ENCODE data around the gene TELO2. TPM values are rescaled to one million over a fixed set of nuclear protein-coding genes. Genes with fewer than 3 reads are reported as not detected.

Gene TELO2
- total and polyA plus RNA-seq, 11 donors: 11.8 to 29.6 (median 17.0) TPM

GRCh38 chr16:1486551-1487390 lies 6.4 kb upstream of the TELO2 start:
- Histone ChIP-seq H3K9me3 (no peaks in the 10 kb centered on the region), H3K27me3 (no peaks in the 10 kb centered on the region), H3K27ac (no peak overlapping the region), H3K36me3 (no peaks in the 10 kb centered on the region), H3K4me3 (no peak overlapping the region), H3K4me1 (peaks cover 0 to 6% (median 0%) of the 10 kb centered on the region in 12 donors)
- TF ChIP-seq POLR2A (IDR thresholded peaks at IDR 0.05) (no peak), CTCF (IDR thresholded peaks at IDR 0.05) (no peak)
- intact Hi-C loops (cut with DNase I): no loop called here
- DNase-seq: peak in 1 of 5 donors; percentile 42
- peak in 1 of 4 donors; percentile 13 for ATAC-seq
- 81 to 82% (median 82%) methylated on average over 24 to 33 of the region's 33 CpGs for WGBS, 4 donors

- H3K4me1 ChIP-seq: peaks cover 0 to 9% (median 2%) of the 10 kb centered on the region in 12 donors
- no peaks in the 10 kb centered on the region for H3K9me3 ChIP-seq
- ATAC-seq: peak in 1 of 4 donors; percentile 17
- WGBS, 4 donors: 86 to 91% (median 89%) methylated on average over 26 to 39 of the region's 39 CpGs
- intact Hi-C loops (cut with DNase I): no loop called here
- H3K27ac ChIP-seq: no peak overlapping the region
- TF ChIP-seq CTCF (IDR thresholded peaks at IDR 0.05) (no peak), POLR2A (IDR thresholded peaks at IDR 0.05) (no peak)
- H3K27me3 ChIP-seq: no peaks in the 10 kb centered on the region
- peak in 1 of 5 donors; percentile 53 for DNase-seq
- no peak overlapping the region for H3K4me3 ChIP-seq
- H3K36me3 ChIP-seq: no peaks in the 10 kb centered on the region
Observed at GRCh38 chr16:1487395-1488053, 5.6 kb upstream of the TELO2 start.

- no peak for TF ChIP-seq CTCF (IDR thresholded peaks at IDR 0.05)
- no peak for TF ChIP-seq POLR2A (IDR thresholded peaks at IDR 0.05)
- intact Hi-C loops (cut with DNase I): no loop called here
- Histone ChIP-seq H3K4me1 (peaks cover 0 to 13% (median 6%) of the 10 kb centered on the region in 12 donors), H3K4me3 (no peak overlapping the region), H3K27me3 (no peaks in the 10 kb centered on the region), H3K36me3 (no peaks in the 10 kb centered on the region), H3K9me3 (no peaks in the 10 kb centered on the region), H3K27ac (no peak overlapping the region)
- ATAC-seq (no peak), DNase-seq (peak in 1 of 5 donors; percentile 51)
- 80 to 88% (median 87%) methylated on average over 11 to 24 of the region's 24 CpGs for WGBS, 4 donors
Observed at GRCh38 chr16:1488054-1488601, 5.0 kb upstream of the TELO2 start.

GRCh38 chr16:1488619-1489018 lies 4.5 kb upstream of the TELO2 start, which contains the start of gene PTX4:
PTX4 (minus strand) TSS chr16:1488944; CDS start chr16:1488909, 35 bp downstream.
- Histone ChIP-seq H3K4me3 (no peak within 1 kb of the TSS), H3K27me3 (no peaks in the 10 kb centered on the region), H3K9me3 (no peaks in the 10 kb centered on the region), H3K36me3 (no peaks in the 10 kb centered on the region), H3K4me1 (peaks cover 0 to 13% (median 6%) of the 10 kb centered on the region in 12 donors), H3K27ac (no peak within 1 kb of the TSS)
- intact Hi-C loops (cut with DNase I): no loop called here
- TF ChIP-seq CTCF (IDR thresholded peaks at IDR 0.05) (no peak), POLR2A (IDR thresholded peaks at IDR 0.05) (no peak)
- no peak for DNase-seq
- no peak for ATAC-seq
- whole genome bisulfite sequencing, 4 donors: 83 to 89% (median 86%) methylated on average over 19 of the region's 19 CpGs
